Fibroblast of skin of right biceps (primary cell): ENCODE results near the gene CHD6.
A peak's percentile ranks its signal among the peaks of the same experiment; 100 is the strongest.

Experiments used
- DNase-seq: peaks from one replicate; pipeline ENCODE4 v3.0.0-alpha.2; 2013

CHD6 gene

GRCh38 chr20:41577129-41578009 lies 40.8 kb downstream of the CHD6 start:
- no peak for DNase-seq

DNA sequence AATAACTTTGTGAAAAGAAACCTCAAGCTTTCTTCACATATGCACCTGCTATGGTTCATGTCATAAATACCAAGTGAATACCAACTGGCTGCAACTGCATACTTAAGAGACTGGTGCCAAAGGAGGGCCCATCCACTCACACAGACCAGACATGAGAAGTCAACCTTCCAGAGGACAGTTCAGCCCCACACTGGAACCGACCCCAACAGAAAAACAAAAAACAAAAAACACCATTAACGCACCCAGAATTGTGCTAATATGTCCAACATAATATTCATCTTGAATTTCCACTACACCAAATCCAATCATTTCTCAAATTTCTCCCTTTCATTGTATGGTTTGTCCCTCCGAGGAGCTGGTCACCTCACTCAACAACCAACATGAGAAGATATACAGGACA lies 42.8 kb downstream of the CHD6 start:
- no peak for DNase-seq

GRCh38 chr20:41574802-41575389 lies 43.3 kb downstream of the CHD6 start:
- no peak for DNase-seq

- DNase-seq: no peak
Observed at GRCh38 chr20:41573955-41574354, 44.2 kb downstream of the CHD6 start.

DNA sequence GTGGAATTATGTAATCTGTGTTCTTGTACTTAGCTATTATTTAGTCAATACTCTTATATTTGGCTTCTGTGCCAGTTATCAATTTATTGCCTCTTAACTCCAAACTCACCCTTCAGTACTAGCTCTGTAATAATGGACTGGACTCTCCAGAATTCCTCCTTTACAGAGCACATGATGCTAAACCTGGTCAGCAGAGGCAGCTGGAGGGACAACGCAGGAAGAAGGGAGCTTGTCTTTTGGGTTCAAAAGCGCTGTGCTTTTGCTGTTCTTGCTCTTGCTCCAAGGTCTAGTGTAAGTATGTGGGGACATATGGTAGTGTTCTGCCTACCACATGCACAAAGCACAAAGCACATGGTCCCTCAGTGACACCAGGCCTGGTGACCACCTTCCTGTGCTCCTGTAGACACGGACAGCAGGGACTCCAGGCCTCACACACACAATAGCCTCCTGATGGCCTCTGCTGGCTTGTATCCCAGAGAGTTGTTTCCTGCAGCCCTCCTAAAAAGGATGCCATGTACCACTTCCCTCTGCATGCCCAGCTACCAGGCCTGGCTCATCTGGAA lies 46.1 kb downstream of the CHD6 start:
- DNase-seq: no peak

DNA sequence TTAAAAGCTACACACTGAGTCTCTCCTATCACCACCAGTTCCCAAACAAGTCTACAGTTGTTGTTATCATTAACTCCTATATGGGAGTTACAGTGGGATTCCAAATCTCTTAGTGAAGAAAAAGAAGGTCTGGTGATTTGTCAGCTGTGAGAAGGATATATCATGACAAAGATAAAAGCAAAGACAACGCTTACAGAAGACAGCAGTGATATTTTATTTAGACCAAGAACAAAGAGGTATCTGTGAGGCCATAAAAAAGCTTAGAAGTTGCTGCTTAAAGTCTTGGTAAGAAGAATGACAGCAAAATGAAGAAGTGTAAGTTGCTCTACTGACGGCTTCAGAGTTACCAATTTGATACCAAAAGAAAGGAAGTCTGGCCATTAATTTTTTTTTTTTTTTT lies 47.2 kb downstream of the CHD6 start:
- DNase-seq: no peak

GRCh38 chr20:41570557-41570956 lies 47.6 kb downstream of the CHD6 start:
- DNase-seq: peak; percentile 6

GRCh38 chr20:41567615-41568014 lies 50.6 kb downstream of the CHD6 start:
- no peak for DNase-seq

DNA sequence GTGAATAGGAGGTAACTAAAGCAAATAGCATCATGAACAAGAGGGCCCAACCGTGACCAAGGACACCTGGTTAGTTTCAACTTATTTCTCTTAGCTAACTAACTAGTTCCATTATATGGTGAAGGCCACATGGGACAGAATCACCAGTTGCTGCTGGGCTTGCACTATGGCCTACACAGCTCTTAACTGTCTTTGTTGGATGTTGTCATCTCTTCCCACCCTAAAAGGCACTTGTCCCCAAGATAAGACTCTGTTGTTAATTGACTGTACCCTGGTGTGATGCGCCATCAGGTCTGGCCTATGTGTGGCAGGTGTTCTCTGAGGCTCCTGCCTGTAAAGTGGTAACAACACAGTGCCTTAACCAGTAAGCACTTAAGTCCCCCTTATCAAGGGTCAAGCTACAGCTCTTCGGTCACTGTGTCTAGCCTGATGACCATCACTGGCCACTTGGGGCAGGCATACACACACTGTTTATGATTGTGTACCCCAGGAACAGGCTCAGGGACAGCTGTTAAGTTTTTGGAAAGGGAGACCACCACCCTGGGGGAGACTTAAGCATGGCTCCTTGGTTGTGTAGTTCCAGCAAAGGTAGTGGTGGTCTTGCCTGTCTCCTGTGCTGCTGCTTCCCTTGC lies 51.2 kb downstream of the CHD6 start:
- DNase-seq: no peak

GRCh38 chr20:41563087-41563486 lies 55.1 kb downstream of the CHD6 start:
- DNase-seq: no peak

GRCh38 chr20:41560970-41561369 lies 57.2 kb downstream of the CHD6 start:
- DNase-seq: no peak

- no peak for DNase-seq
Observed at GRCh38 chr20:41559658-41560057, 58.5 kb downstream of the CHD6 start.

- DNase-seq: no peak
Observed at GRCh38 chr20:41553142-41553879, 64.9 kb downstream of the CHD6 start.

DNA sequence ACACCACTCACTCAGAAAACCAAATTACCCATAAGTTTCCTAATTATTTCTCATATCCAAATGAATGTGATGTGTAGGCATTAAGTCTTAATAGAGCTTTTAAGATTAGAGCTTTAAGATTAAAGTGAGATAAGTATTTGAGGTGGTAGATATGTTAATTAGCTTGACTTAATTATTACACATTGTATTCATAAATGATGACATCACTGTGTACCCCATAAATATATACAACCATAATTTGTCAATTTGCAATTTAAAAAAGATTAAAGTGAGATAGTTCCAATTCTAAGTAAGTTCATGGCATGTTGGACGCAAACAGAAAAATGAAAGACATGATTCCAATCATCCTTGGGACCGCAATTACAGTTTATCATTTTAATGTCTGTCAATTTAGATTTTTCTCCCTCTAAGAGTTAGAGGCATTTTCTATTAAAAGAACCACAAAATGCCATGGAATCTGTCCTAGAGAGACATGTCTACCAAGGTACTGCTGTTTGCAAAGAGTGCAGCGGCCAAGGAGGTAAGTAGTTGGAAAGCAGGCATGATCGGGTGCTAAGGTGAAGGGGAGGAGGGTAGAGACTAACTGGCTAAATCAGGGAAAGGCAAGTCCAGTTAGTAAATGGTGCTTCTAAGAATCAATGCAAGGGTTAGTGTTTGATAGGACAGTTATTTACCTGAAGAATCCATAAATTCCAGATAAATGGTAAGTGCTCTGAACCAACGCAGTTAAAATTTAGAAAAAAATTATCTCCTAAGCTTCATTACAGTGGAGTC lies 65.7 kb downstream of the CHD6 start:
- DNase-seq: no peak

GRCh38 chr20:41551011-41551705 lies 67.0 kb downstream of the CHD6 start:
- no peak for DNase-seq

GRCh38 chr20:41547221-41547620 lies 71.0 kb downstream of the CHD6 start:
- no peak for DNase-seq

- DNase-seq: no peak
Observed at GRCh38 chr20:41546535-41546934, 71.6 kb downstream of the CHD6 start.

DNA sequence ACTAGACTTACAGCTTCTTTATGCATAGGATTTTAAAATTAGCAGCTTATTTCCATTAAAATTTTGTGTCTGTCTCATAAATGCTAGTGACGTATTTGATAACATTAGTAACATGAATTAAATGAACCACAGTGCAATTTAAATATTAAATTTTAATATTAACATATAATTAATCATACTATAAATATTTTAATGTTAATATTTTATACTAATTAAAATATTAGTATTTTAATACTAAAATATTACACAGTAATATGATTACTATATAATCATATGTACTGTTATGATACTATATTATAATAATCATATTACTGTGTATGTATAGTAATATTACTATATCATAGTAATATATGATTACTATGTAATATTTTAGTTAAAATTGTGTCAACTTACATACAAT lies 73.7 kb downstream of the CHD6 start:
- DNase-seq: no peak

DNA sequence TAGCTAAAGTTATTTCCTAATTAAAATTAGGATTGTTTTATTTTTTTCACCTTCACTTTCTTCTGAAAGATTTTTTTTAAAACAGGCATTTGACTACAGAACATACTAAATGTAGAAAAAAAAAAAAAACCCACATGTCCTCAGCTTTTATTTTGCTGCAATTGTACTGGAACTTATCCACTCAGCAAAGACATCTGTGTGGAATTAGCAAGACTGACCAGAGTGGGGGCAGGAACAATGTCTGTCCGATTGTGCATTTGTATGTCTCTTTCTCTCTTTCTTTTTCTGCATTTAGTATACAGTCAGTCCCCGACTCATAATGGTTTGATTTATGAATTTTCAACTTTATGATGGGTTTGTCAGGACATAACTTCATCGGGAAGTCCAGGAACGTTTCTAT lies 77.3 kb downstream of the CHD6 start:
- DNase-seq: no peak

GRCh38 chr20:41540459-41540858 lies 77.7 kb downstream of the CHD6 start:
- DNase-seq: no peak

DNA sequence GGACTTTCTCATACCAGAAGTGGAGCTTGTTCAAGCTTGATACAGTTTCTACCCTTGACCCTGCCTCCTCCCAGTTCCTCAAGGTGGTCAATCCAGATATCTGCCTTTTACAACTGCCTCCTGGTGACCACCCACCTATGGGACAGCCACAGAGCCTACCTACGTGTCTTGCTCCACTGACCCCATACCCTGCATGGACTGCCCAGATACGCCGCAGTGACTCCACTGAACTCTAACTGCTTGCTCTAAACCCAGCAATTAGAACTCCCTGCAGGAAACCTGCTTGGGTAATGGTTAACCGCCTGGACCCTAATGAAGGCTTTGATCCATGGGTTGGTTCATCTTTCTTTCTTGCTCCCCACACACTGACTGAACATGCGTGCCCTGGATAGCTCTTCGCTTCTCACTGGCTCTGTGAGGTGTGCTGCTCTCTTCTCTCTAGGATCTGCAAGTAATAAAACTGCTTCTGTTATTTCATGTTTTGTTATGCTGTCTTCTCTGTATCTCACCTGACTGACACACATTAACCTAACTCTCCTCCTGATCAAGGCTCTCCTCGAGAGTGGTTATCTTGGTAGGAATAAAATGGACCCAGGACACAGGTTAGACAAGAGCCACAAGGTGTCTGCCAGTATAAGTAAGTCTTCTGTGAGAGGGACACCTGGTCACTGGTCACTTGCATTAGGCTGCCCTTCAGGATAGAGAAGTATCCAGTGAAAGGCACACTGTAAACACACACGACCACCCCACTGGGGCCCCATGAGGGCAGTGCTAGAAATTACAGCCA lies 79.2 kb downstream of the CHD6 start:
- no peak for DNase-seq
